GM18868 (cell line): ENCODE results near the gene CCDC182.
A peak's percentile ranks its signal among the peaks of the same experiment; 100 is the strongest.

Experiments used
- ATAC-seq: cut with Tn5 transposase; IDR thresholded peaks from one replicate; pipeline ENCODE4 v1.9.1; 2021; ENCODE audit warnings: mild to moderate bottlenecking, moderate library complexity; ENCODE audit not compliant: unreplicated experiment

Gene CCDC182

DNA sequence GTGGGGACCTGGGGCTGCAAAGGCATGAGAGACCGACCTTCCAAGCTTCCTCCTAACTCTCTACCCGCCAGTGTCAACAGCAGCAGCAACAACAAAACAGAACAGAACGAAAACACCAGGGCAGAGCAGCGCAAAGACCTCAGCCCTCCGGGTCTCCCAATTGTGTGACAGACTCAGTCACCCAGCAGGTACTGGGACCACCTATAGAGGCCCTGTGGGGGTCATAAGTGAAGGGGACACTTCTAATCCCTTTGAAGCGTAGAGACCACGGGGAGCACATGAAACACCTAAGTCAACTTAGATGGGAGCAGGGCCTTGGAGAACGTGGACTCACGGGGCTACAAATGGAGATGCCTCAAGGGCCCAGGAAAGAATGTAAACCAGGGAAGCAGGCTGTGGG is 12.6 kb upstream of the CCDC182 start:
- ATAC-seq, result no peak

DNA sequence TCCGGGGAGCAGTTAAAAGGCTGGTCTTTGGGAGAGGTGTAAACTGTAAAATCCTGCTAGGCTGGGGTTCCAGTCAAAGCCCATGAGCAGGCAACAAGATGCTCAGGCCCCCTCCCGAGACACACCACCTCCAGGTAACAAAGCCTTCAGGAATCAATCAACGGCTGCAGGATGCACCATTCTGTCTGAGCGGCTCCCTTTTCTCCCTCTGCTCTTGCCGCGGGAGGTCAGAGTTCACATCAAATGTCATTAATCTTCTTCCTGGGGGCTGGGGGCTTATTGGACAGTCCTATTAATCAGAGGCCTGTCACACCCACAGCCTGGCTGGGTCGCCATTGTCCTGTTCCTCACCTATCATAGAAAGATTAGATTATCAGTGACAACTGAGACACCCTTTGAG is 11.9 kb upstream of the CCDC182 start:
- ATAC-seq, result no peak

DNA sequence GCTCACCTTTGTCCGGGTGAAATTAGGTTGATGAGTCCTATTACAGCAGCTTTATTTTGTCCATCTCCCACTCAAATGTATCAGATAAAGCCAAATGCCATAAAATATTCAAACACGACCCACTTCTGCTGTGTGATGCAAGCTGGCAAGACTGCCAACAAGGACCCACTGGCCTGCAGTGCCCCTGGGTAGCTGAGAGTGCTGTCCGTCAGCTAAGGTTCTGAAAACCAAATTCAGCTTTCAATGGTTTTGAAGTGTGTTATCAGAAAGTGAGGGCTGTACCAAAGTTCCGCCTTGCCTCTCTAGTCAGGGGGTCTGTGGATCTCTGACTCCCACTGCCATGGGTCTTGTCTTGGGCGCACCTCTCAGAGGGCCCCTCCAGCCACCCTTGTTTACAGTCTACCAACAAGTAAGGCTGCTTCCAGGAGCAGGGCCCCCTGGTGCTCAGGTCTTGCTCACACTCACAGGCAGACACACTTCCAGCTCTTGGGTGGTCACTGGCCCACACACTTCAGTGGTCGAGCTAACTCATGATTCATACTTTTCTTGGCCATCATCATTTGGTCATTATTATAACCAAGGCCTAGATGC is 10.5 kb upstream of the CCDC182 start:
- ATAC-seq, result no peak

DNA sequence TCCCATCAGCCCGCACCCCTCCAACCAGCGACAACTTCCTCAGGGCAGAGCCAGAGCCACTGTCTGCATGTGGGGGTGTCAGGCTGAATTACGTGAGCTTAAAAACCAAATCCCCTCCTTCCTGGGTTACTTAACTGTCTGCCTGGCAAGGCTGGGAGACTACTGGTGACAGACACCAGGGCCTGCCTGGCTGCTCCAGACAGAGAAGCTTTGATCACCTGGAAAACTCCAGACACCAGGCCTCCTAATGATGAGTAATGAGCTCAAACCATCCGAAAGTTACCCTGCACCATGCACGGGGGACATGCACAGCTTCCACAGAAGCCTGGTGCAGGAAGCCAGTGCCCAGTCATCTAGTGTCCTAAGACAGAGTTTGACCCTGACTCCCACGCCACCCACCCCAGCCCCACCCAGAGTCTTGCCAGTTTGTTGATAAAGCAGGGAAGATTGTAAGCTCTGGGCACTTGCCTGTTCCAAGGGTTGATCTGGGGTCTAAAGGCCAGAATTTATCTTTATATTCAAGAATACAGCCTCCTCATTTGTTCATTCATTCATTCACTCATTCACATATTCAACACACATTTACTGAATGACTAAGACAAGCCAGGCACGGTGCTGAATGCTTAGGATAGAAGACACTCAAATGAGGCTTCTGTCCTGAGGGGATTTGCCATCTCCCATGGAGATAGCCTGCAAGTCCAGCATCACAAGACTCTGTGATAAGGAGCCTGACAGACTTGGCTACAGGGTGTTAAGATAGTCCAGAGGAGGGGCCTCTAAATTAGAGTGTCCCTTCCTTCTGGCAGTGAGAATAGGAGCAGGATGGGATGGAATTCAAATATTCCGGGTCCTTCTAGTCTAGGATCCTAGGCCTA is 7.2 kb upstream of the CCDC182 start:
- no peak for ATAC-seq

DNA sequence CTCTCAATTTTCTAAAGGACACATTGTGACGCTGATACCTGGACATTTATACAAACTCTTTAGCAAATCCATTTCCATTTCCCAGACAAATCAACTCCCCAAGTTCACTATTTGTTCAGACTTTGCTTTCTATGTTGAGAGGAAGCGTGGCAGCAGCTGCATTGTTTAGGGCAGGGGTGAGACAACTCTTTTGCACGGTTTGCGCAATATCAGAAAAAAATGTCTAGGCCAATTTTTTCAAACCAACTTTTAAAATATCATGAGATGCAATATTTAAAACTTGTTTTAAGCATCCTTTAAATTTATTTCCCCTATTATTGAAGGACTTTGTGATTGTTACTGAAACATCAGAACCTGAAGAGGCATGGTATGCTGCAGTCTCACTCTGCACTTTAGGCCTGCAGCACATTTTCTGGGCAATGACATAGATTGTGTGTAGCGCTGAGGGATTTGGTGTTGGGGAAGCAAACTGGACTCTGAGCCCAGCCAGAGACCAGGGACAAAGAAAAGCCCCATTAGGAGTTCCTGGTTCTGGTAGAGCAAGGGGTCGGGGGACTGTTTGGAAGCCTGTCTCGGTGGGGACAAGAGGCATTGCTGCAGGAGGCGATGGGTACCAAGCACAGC is 6.4 kb upstream of the CCDC182 start:
- no peak for ATAC-seq

DNA sequence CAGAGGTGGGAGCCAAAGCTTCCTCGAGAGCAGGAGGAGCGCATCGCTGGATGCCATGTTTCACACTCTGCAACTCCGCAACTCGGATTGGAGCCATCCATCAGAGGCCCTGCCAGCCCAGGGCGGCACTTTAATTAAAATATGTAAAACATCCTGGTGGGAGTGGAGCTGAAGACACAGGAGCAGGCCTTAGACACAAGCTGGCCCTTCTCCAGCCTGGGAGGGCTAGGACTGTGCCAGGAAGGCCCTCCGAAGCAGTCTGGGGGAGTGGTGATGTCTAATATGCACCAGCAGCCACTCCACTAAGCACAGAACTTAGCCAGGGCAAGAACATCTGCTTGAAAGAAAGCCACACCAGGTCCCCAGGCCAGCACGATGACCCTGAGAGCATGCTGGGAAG is 5.8 kb upstream of the CCDC182 start:
- no peak for ATAC-seq

DNA sequence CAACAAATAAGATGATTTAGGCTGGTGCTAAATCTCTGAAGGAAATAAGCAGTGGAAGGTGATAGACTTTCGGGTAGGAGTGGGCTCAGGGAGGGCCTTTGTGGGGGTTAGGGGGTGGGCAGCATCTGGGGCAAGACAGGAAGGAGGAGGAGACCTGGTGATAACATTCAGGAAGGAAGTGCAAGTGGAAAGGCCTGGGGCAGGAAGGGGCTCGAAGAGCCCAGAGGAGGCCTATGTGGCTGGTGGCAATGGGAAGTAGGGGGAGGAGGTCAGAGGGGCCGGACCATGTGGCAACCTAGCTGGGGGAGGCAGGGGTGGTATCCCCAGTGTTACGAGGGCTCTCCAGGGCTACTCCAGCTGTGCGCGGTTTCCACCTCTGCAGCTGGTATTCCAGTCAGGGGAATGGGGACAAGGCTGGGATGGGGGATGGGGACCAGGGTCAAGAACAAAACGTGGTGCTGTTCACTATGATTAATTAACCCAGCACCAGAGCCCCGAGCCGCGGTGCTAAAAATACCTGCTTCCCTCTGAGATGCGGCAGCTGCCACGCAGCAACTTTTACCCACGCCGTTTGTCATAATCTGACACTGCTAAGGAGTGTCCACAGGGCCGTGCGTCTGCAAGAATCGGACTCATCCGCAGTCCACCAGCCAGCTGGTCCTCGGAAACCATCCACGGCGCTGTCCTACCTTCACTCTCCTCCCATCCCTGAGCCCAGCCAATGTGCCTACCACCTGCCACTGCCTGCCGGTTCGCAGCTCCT is 5.2 kb upstream of the CCDC182 start:
- no peak for ATAC-seq

DNA sequence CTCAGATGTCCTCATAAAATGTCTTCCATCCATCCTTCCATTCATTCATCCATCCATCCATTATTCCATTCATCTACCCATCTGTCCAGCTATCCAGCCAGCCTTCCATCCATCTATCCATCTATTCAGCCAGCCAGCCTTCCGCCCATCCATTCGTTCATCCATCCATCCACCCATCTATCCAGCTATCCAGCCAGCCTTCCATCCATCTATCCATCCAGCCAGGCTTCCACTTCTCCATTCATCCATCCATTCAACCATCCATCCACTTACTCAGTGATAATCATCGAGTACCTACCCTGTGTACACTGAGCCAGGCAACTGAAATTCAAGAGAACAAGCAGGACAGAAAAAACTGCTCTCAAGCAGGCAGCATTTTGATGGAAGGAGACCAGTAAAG is 4.6 kb upstream of the CCDC182 start:
- ATAC-seq, result no peak

DNA sequence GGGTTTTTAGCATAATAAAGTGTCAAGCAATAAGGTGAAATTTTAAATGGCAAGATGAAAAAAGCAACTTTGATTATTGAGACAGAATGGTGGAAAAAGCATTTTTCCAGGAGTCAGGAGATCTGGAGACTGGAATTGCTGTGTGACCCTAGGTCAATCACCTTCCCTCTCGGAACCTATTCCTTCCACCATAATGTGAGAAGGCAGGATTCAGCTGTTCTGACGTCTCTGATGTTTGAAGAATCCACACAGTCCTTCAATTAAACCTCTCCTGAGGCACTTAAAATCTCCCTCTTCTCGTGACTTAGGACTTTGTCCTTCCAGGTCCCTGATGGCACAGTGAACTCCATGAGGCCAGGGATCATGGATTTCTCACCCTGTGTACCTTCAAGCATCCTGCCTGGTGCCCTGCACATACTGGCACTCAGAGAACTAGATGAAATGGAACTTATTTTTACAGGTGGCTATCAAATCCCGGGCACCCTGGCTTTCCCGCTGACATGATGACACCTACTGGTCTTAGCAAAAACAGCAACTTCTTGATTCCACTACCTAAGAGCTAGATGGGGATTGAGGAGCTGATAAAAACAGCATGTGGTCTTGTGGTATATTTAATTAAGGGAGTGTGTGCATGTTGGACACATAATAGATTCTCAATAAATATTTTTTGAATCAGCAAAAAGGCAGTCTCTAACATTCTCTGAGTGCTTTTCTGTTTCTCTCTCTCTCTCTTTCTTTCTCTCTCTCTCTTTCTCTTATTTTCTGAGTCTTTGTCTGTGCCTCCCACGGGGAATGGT is 2.3 kb upstream of the CCDC182 start:
- ATAC-seq, result no peak

DNA sequence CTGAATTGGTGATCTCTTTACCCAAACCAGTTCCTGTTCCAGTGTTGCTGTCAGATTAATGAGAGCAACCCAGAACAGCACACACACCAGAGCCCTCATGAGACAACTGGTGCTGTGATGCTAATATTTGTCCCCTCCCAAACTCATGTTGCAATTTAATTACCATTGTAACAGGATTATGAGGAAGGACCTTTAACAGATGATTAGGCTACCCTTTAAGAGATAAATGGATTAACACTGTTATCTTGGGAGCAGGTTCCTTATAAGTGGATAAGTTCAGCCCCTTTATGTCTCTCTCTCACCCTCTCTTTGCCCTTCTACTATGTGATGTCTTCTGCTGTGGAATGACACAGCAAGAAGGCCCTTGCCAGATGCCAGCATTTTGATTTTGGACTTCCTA is 1.1 kb upstream of the CCDC182 start:
- no peak for ATAC-seq

DNA sequence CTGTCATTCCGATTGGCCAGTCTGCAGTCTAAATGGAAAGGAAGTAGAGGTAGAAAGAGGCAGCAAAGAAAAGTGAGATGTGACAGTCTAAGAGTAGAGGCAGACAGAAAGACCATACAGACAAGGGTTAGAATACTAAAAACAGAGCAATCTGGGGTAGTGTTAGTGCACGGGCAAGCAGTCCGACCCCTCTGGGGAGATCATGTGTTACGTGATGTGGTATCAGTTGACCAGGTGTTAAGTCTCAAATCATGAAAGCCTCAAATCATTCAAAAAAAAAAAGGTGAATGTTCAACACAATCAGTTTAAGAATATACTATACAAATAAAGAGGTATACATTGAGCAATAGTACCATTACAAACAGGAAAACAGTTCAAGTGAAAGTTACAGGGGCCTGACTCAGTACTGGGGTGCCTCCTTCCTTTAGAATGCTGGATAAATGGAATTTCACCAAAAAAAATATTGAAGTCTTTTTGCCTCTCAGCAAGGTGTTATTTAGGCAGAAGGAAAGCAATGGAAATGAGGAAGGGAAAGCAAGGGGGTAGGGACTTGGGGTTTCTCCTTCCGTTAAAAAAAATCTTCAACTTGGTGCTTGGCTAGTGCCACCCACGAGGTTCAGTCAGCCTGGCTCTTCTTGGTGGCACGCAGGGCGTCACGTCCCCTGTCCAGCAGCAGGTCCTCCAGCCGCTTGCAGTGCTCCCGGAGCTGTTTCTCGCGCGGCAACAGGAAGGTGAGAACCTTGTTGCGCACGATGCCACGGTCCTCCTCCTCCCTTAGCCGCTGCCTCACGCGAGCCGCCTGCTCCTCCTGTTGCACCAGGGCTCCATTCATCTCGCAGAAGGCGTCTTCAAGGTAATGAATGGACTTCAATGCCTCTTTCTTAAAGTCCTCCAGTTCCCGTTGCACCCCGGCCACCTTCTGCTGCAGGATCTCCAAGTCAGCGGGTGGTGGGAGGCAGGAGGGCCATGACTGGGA is 616 bp downstream of the CCDC182 start:
- ATAC-seq, result no peak

DNA sequence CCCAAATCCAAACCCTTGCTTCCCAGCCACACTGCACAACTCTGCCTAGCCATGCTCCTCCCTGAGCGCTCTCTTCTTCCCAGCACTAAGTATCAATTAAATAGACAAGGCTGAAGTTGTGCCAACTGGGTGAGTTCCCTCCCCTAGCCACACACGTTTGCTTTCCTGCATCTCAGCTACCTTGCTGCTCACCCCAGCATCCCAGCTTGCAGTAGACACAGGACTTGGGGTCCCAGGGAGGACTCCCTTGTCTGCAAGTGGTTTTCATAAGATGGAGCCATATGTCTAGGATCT is 4.9 kb downstream of the CCDC182 start:
- no peak for ATAC-seq

DNA sequence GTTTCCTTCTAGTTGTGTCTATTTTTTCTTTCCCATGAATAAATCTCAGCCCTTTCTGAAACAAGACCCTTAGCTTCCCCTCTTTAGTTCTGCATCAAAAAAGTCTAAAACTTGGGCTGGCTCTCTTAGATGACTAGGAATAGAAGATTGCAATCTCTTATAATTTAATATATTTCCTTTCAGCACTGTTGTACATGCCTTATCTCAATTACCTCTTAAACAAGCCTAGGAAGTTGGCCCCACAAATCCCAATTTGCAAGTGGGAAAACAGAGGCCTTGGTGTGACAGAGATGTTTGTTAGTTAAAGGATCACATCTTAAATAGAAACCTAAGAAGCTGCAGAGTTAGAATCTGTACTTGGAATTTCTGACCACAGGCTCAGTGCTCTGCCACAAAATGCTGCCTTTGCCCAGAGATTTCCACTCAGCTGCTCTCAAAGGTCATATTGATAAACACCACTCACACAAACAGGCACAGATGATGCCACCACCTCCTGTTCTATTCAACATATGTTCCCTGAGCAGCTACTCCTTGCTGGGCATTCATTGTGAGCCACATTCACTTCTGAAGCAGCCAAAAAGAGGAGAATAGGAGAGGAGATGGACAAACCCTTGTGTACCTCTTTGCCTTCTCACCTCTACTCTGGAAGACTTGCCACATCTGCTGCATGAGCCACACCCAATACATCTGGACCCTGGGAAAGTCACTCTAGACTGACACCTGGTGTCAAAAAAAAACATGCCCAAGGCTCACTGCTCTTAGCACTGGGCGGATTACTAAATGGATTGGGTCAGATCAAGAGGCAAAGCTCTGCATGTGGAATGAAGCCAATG is 5.5 kb downstream of the CCDC182 start:
- peak; percentile 63 for ATAC-seq

DNA sequence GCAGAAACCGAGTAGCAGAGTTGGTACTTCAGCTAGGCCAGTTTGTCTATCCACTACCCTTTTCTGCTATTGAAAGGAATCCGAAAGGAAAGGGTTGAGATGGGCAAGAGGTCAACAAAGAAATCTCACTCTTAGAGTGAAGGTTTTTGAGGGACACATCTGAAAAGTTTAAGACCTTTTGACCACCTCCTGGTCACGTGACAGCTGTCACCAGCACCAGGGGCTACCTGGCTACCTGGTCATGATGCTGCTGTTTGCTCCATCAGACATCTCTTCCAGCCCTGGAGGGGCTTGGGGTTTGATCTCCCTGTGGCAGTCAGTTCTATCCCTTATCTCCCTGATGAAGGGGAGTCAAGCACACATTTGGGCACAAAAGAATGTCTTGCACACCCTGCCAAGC is 7.6 kb downstream of the CCDC182 start:
- no peak for ATAC-seq

DNA sequence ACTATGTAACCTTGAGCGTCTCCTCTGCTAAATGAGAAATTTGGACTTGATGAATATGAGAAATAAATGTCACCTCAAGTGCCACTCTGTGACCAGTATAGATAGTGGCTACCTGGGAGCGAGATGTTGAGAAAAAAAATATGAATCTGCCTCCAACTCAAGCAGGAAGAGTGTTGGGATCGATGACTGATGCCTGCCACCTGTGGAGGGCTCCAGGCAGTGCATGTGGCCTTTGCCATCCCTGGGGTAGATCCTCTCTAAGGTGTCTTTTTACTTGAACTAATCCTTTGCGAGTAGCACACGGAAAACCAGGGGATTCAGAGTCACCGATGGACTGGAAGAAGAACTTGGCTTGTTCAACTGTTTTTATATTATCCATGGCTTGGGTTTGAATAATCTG is 9.4 kb downstream of the CCDC182 start:
- ATAC-seq, result no peak

DNA sequence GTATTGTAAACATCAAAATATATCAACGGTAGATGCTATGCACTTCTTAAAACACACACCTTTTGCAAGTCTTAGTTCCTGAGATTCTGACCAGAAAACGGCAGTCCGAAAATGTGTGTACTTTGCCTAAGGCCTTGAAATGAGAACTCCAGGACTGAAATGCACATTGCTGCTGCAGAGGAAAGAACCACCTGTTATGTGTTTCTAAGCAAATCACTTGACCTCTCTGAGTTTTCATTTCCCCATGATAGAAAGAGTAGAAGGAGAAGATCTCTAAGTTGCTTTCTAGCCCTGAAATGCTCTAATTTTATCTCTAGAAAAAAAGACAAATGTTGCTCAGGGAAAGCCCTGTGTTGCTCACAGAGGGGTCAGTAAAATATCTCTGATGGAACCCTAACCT is 9.9 kb downstream of the CCDC182 start:
- no peak for ATAC-seq

DNA sequence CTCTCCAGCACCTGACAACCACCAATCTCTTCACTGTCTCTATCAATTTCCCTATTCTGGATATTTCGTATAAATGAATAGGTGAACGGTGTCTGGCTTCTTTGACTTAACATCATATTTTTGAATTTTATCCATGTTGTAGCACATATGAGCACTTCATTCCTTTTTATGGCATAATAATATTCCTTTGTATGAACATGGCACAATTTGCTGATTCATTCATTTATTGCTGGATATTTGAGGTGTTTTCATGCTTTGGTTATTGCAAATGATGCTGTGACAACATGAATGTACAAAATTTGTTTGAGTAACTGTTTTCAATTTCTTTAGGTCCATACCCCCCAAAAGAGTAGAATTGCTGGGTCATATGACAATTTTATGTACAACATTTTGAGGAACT is 12.0 kb downstream of the CCDC182 start:
- ATAC-seq, result no peak

DNA sequence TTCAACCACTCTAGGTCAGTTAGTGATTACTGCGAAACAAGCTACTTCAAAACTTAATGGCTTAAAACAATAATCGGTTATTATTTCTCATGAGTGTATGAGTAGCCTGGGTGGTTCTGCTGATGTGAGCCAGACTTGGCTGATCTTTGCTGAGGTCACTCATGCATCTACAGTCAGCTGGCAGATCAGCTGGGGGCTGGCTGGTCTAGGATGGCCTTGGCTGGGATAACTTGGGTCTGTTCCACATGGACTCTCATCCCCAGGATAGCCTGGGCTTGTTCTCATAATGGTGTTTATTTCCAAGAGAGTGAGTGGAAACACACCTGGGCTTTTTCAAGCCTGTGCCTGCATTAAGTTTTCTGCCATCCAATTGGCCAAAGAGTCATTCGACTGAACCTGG is 13.0 kb downstream of the CCDC182 start:
- ATAC-seq, result no peak
